SIG-M5 (cell line): ENCODE results near the gene GABPB2.
A peak's percentile ranks its signal among the peaks of the same experiment; 100 is the strongest.

Experiments
- DNase-seq: peaks from one replicate; lab custom pipeline; 2025; lab: John Stamatoyannopoulos, UW

GABPB2 gene

GRCh38 chr1:151165281-151165737, 94.7 kb downstream of the GABPB2 start:
- no peak for DNase-seq

GRCh38 chr1:151165738-151166504, 95.4 kb downstream of the GABPB2 start, which contains the start of the genes LYSMD1 and SCNM1:
Gene LYSMD1, minus strand, starts transcription at chr1:151165902. Its CDS starts 644 bp downstream, at chr1:151165258.
Gene SCNM1, plus strand, starts transcription at chr1:151166144. Its CDS starts 9 bp downstream, at chr1:151166153.
- DNase-seq, result peak; percentile 99

GRCh38 chr1:151166505-151166956, 96.0 kb downstream of the GABPB2 start:
- DNase-seq, result no peak

- no peak for DNase-seq
Measured at GRCh38 chr1:151167116-151167515, 96.6 kb downstream of the GABPB2 start.

- DNase-seq, result no peak
Measured at GRCh38 chr1:151171190-151171589, 100.6 kb downstream of the GABPB2 start.
